Measurements from ENCODE around the gene TEX26.

Gene TEX26

GRCh38 chr13:30982506-30982905 lies 50.0 kb downstream of the TEX26 start:
- no peak for DNase-seq

GRCh38 chr13:30982906-30983305 lies 50.5 kb downstream of the TEX26 start:
- no peak for DNase-seq

- no peak for DNase-seq
These were observed 51.0 kb downstream of the TEX26 start for GRCh38 chr13:30983431-30983830.

GRCh38 chr13:30984620-30985019 lies 52.2 kb downstream of the TEX26 start:
- DNase-seq, result no peak

GRCh38 chr13:30985637-30986205 lies 53.3 kb downstream of the TEX26 start:
- DNase-seq, result no peak

GRCh38 chr13:30991184-30991583 lies 58.7 kb downstream of the TEX26 start:
- DNase-seq, result no peak

GRCh38 chr13:30991922-30992321 lies 59.5 kb downstream of the TEX26 start:
- no peak for DNase-seq

GRCh38 chr13:30995331-30995730 lies 62.9 kb downstream of the TEX26 start:
- DNase-seq, result no peak

- DNase-seq, result no peak
These were observed 65.2 kb downstream of the TEX26 start for GRCh38 chr13:30997697-30998096.

- no peak for DNase-seq
These were observed 66.0 kb downstream of the TEX26 start for GRCh38 chr13:30998136-30999088.

GRCh38 chr13:31000889-31001288 lies 68.4 kb downstream of the TEX26 start:
- no peak for DNase-seq

- no peak for DNase-seq
These were observed 69.2 kb downstream of the TEX26 start for GRCh38 chr13:31001647-31002046.

GRCh38 chr13:31005066-31005465 lies 72.6 kb downstream of the TEX26 start:
- no peak for DNase-seq

GRCh38 chr13:31007417-31007816 lies 75.0 kb downstream of the TEX26 start:
- no peak for DNase-seq

- no peak for DNase-seq
These were observed 76.1 kb downstream of the TEX26 start for GRCh38 chr13:31008400-31009115.

- no peak for DNase-seq
These were observed 76.7 kb downstream of the TEX26 start for GRCh38 chr13:31009166-31009565.

- DNase-seq, result no peak
These were observed 77.8 kb downstream of the TEX26 start for GRCh38 chr13:31010296-31010695.

- DNase-seq, result no peak
These were observed 78.9 kb downstream of the TEX26 start for GRCh38 chr13:31011193-31011860.

- DNase-seq, result no peak
These were observed 79.6 kb downstream of the TEX26 start for GRCh38 chr13:31011901-31012654.

- DNase-seq, result no peak
These were observed 80.2 kb downstream of the TEX26 start for GRCh38 chr13:31012655-31013024.

- peak; percentile 1 for DNase-seq
These were observed 82.0 kb downstream of the TEX26 start for GRCh38 chr13:31014456-31014855.

GRCh38 chr13:31015199-31015598 lies 82.7 kb downstream of the TEX26 start:
- DNase-seq, result no peak
